GM19463 (cell line): ENCODE measurements around the gene CACNA1A.

ENCODE experiments used
- ATAC-seq: cut with Tn5 transposase; IDR thresholded peaks from one replicate; pipeline ENCODE4 v1.9.1; 2021; ENCODE audit warnings: mild to moderate bottlenecking, moderate library complexity; ENCODE audit not compliant: unreplicated experiment

CACNA1A gene

DNA sequence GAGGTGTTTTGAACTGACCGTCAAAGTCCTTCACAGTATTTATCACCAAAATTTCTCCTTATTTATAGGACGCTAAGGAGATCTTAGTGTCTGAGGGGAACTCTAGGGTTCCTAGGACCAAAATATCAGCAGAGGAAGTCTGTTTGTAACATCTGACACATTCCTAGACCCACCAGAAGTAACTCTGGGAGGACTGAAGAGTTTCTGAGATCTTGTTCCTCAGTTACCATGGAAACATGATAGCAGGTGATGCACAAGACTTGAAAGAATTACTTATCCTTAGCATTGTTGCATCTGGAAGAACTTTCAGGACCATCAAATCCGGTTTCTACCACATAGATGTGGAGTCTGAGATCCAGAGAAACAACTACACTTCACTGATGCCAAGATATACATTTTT is 191.5 kb downstream of the CACNA1A start:
- no peak for ATAC-seq

DNA sequence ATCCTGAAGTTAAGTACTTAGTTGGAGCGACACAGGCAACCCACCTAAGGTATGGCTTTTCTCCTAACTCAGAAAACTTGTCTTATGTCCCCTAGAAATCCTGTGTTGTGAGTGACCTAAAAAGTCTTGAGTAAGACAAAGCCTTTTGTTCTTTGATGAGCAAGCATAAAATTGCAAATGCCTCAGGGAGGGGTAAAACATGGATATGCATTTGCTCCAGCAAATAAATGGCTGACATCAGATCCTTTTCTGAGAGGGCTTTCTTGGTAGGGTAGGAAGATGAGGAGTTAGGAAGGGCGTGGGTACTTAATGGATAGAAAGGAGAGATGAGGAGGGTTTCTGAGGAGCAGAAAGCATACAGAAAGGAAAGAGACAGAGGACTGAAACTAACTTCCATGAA is 192.4 kb downstream of the CACNA1A start:
- ATAC-seq: no peak

DNA sequence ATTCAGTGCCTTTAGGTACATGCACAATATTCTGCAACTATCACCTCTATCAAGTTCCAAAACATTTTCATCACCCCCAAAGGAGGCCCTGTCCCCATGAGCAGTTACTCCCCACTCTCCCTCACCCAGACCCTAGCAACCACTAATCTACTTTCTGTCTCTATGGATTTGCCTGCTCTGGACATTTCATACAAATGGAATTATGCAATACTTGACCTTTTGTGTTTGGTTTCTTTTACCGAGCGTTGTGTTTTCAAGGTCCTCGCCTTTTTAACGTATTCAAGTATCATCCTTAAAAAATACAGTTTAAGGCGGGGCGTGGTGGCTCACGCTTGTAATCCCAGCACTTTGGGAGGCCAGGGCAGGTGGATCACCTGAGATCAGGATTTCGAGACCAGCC is 196.4 kb downstream of the CACNA1A start:
- no peak for ATAC-seq

GRCh38 chr19:13303381-13304129 is 202.7 kb downstream of the CACNA1A start:
- ATAC-seq: no peak

DNA sequence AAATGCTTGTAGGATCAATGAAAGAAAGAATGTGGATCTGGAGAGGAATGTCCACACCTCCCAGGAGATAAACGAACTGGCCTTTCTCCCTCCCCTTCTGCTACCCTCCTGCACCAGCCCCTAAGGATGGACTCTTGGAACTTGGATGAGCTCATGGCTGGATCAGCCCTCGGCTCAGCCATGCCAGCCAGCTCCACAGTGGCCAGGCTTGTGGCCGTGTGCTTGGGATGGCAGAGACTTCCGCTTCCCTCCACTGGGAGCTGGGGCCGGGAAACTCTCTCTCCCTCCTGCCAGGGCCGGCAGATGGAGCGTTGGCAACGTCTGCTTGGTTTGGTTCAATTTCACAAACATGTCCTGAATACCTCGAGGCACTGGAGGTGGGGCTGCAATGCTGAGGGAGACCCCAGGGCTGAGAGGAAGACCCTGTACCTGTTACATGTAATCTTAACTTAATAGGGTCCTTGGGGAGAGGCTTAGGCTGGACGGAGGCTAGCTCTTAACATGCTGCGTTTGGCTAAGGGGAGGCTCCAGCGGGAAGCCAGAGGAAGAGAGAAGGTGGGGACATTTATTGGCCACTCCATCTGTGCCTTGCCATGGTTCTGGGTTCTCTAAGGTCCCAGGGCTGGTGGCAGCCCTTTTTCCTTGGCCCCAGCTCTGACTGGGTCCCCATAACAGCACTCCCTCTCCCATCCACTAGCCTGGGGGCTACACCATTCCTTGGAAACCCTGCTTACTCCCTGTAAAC is 203.6 kb downstream of the CACNA1A start:
- ATAC-seq: no peak

- ATAC-seq: no peak
Measured at GRCh38 chr19:13301627-13302334, 204.5 kb downstream of the CACNA1A start.

GRCh38 chr19:13300421-13301030 is 205.8 kb downstream of the CACNA1A start:
- no peak for ATAC-seq

DNA sequence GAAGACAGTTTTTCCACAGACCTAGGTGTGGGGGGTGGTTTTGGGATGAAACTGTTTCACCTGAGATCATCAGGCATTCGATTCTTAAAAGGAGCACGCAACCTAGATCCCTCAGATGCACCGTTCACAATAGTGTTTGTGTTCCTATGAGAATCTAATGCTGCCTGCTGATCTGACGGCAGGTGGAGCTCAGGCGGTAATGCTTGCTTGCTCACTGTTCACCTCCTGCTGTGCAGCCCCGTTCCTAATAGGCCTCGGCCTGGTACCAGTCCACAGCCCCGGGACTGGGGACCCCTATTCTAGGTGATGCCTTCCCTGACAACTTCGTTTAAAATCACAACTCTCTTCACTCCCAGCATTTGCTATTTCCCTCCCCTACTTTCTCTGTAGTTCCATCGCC is 206.4 kb downstream of the CACNA1A start:
- ATAC-seq: no peak

- ATAC-seq: no peak
Measured at GRCh38 chr19:13298565-13299481, 207.5 kb downstream of the CACNA1A start.

DNA sequence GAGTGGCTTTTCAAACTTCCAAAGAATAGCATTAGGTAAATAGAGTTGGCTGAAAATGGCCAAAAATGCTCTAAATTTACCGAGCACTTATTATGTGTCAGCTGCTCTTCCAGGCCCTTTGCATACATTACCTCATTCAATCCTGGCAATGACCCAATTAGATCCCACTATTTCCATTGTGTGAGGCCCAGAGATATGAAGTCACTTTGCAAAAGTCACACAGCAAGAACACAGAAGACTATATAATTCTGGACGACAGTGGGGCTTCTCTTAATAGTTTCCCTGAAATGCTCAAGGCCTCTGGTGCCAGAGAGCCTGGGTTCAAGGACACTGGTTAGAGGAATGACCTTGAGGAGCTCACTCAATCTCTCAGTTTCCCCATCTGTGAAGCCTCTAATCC is 209.3 kb downstream of the CACNA1A start:
- ATAC-seq: no peak

- no peak for ATAC-seq
Measured at GRCh38 chr19:13294812-13295567, 211.3 kb downstream of the CACNA1A start.

GRCh38 chr19:13291913-13292312 is 214.4 kb downstream of the CACNA1A start:
- no peak for ATAC-seq

- ATAC-seq: no peak
Measured at GRCh38 chr19:13290741-13291140, 215.5 kb downstream of the CACNA1A start.

GRCh38 chr19:13289295-13289694 is 217.0 kb downstream of the CACNA1A start:
- ATAC-seq: no peak

GRCh38 chr19:13286195-13286985 is 219.9 kb downstream of the CACNA1A start:
- no peak for ATAC-seq

GRCh38 chr19:13284929-13285928 is 221.1 kb downstream of the CACNA1A start:
- no peak for ATAC-seq

DNA sequence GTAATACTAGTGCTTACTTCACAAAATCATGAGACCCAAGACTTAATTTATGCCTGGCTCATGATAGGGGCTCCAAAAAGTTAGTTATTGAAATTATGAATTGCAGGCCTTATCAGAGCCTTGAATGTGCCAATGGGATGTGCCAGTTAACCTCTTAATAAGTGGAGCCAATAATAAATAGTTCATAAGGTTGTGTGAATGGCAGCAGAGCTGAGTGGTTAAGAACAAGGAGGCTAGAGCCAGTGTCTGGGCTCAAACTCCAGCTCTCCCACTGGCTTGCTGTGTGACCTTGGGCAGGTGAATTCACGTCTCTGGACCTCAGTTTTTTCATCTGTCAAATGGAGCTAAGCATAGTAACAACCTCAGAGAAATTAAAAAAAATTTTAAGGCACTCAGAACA is 222.4 kb downstream of the CACNA1A start:
- no peak for ATAC-seq
